ENCODE results near the gene PGLYRP1.

PGLYRP1 gene

GRCh38 chr19:46019270-46019669, 3.6 kb downstream of the PGLYRP1 start (continued):
- TF ChIP-seq ZNF488 (tag by site-specific recombination; IDR thresholded peaks at IDR 0.05) = no peak

GRCh38 chr19:46018729-46019251, 4.1 kb downstream of the PGLYRP1 start:
- Histone ChIP-seq H3K4me3 (ENCODE audit: low read depth, low read length) (no peak overlapping the region), H3K27ac (ENCODE audit: extremely low read depth, low read depth, low read length) (no peak overlapping the region), H3K9me3 (ENCODE audit: control insufficient read depth, insufficient read depth, low read depth, low read length) (no peaks in the 10 kb centered on the region), H3K36me3 (ENCODE audit: control insufficient read depth in 2 of 2, insufficient read depth in 1 of 2, low read length in 2 of 2) (no peaks in the 10 kb centered on the region; a peak in 1 of 3 replicates), H3K4me1 (ENCODE audit: control insufficient read depth, insufficient read depth, low read length) (no peaks in the 10 kb centered on the region; the same call in 1 of the 2 replicates)
- TF ChIP-seq ZNF792 (tag by site-specific recombination; IDR thresholded peaks at IDR 0.05) (no peak), SCRT1 (tag by site-specific recombination; IDR thresholded peaks at IDR 0.05; ENCODE audit: borderline replicate concordance) (no peak), ZBTB20 (tag by site-specific recombination; IDR thresholded peaks at IDR 0.05) (peak; percentile 36; the same call in 1 of the 2 replicates), PRDM10 (tag by site-specific recombination; IDR thresholded peaks at IDR 0.05) (no peak), GLI4 (tag by site-specific recombination; IDR thresholded peaks at IDR 0.05) (no peak), EGR2 (tag by site-specific recombination; IDR thresholded peaks at IDR 0.05; ENCODE audit: low read depth) (no peak), SP2 (tag by site-specific recombination; IDR thresholded peaks at IDR 0.05) (peak; percentile 11; the same call in 1 of the 2 replicates), KLF16 (tag by site-specific recombination; IDR thresholded peaks at IDR 0.05) (no peak), ZBTB49 (tag by site-specific recombination; IDR thresholded peaks at IDR 0.05; ENCODE audit: low read depth) (no peak)
- CTCF ChIA-PET = interaction anchor here (0.7 to 21.8 kb wide), 10 partner anchors 8 to 282 kb away, joined by 3 to 625 read pairs (median 4); no protein-coding TSS in a partner anchor
- POLR2A ChIA-PET = interaction anchor here (1.3 kb wide), 1 partner anchor 202 kb away, joined by 3 read pairs; no protein-coding TSS in a partner anchor

GRCh38 chr19:46017874-46018675, 4.8 kb downstream of the PGLYRP1 start:
- ChIA-PET POLR2A (interaction anchor here (1.3 to 1.6 kb wide), 2 partner anchors 115 to 201 kb away, joined by 3 to 7 read pairs; partner anchors contain the start of gene MYPOP), CTCF (interaction anchor here (0.5 to 21.8 kb wide), 16 partner anchors 8 to 498 kb away, joined by 3 to 625 read pairs (median 4); partner anchors contain the start of genes IGFL4 and SYMPK)
- Histone ChIP-seq H3K36me3 (ENCODE audit: control insufficient read depth in 2 of 2, insufficient read depth in 1 of 2, low read length in 2 of 2) (no peaks in the 10 kb centered on the region; a peak in 1 of 3 replicates), H3K27ac (ENCODE audit: extremely low read depth, low read depth, low read length) (no peak overlapping the region), H3K4me1 (ENCODE audit: control insufficient read depth, insufficient read depth, low read length) (no peaks in the 10 kb centered on the region; the same call in 1 of the 2 replicates), H3K4me3 (ENCODE audit: low read depth, low read length) (no peak overlapping the region), H3K9me3 (ENCODE audit: control insufficient read depth, insufficient read depth, low read depth, low read length) (no peaks in the 10 kb centered on the region)
- TF ChIP-seq SCRT2 (tag by site-specific recombination; IDR thresholded peaks at IDR 0.05) (no peak), ZBTB10 (tag by site-specific recombination; IDR thresholded peaks at IDR 0.05) (no peak), ZNF791 (tag by site-specific recombination; IDR thresholded peaks at IDR 0.05) (no peak), YY1 (tag by site-specific recombination; IDR thresholded peaks at IDR 0.05) (no peak), ZNF747 (tag by site-specific recombination; IDR thresholded peaks at IDR 0.05) (no peak), ZNF843 (tag by site-specific recombination; IDR thresholded peaks at IDR 0.05) (no peak)

All from HEK293 (cell line).